PC-3 (cell line): ENCODE measurements around the gene CCDC88B.

Experiments
- EZH2 ChIP-seq: fragments of 300-600 bp; sonication (generic); IDR thresholded peaks from one replicate; pipeline ENCODE4 v1.6.1; 2017; ENCODE audit warnings: antibody characterized with exemption, mild to moderate bottlenecking, low read length; ENCODE audit not compliant: unreplicated experiment
- EZH2phosphoT487 ChIP-seq: fragments of 300-600 bp; sonication (generic); IDR thresholded peaks from 2 replicates; pipeline ENCODE4 v1.6.1; 2018; ENCODE audit warnings: mild to moderate bottlenecking, antibody characterized with exemption, low read length, borderline replicate concordance
- TF ChIP-seq, protein P1 (sequence below): fragments of 300-600 bp; sonication (generic); conservative IDR thresholded peaks from 2 replicates; pipeline ENCODE4 v1.5.1; 2017; ENCODE audit warnings: antibody characterized with exemption, low read depth, mild to moderate bottlenecking, low read length

DNA sequence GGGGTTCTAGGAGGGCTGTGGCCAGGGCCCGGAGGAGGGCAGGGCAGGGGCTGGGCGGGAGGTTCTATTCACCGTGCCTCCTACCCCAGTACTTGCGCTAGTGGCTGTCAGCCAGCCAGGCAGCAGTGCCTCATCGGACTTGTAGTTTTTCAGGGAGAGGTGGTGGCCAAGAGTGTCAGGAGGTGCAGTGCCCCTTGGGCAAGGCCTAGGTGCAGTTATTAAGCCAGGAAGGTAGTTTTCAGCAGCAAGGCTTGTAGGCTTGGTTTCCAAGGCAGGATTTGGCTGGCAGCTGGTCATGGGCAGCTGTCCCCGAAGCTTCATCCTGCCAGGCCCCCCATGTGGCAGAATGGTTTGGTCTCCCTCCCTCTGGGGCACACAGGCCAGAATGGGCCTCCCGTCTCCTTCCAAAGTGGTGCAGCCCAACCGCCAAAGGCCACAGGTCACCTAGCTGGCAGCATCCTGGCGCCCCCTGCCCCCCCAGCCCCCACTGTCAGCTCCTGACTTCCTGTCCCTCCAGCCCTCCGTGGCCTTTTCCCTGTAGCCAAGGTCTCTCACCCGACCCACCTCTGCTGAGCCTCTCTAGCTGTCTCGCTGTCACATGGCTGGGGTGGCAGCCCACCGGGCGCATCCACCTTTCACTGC, 8.5 kb downstream of the CCDC88B start:
- TF ChIP-seq EZH2, result no peak
- TF ChIP-seq, protein P1, sequence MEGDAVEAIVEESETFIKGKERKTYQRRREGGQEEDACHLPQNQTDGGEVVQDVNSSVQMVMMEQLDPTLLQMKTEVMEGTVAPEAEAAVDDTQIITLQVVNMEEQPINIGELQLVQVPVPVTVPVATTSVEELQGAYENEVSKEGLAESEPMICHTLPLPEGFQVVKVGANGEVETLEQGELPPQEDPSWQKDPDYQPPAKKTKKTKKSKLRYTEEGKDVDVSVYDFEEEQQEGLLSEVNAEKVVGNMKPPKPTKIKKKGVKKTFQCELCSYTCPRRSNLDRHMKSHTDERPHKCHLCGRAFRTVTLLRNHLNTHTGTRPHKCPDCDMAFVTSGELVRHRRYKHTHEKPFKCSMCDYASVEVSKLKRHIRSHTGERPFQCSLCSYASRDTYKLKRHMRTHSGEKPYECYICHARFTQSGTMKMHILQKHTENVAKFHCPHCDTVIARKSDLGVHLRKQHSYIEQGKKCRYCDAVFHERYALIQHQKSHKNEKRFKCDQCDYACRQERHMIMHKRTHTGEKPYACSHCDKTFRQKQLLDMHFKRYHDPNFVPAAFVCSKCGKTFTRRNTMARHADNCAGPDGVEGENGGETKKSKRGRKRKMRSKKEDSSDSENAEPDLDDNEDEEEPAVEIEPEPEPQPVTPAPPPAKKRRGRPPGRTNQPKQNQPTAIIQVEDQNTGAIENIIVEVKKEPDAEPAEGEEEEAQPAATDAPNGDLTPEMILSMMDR, result no peak
- no peak for TF ChIP-seq EZH2phosphoT487
